Measurements from ENCODE around the gene MGAT3. TPM values are rescaled to one million over a fixed set of nuclear protein-coding genes. Genes with fewer than 3 reads are reported as not detected.

The MGAT3 gene
- total and polyA plus RNA-seq, 2 of the 13 experiments (the other 11 are each of a cell fraction or from before 2014, with no cell fraction given) = 0.11 to 0.15 TPM

GRCh38 chr22:39478441-39478850 lies 21.6 kb downstream of the MGAT3 start (continued):
- no peak for TF ChIP-seq ZNF737 (CRISPR knock-in tag; IDR thresholded peaks at IDR 0.05; ENCODE audit: borderline replicate concordance)
- TF ChIP-seq GABPB1 (CRISPR knock-in tag; IDR thresholded peaks at IDR 0.05) = peak; percentile 43; the same call in 1 of the 2 replicates
- peak; percentile 98 for TF ChIP-seq MIER2 (CRISPR knock-in tag; IDR thresholded peaks at IDR 0.05)
- no peak for TF ChIP-seq MAFG (CRISPR knock-in tag; IDR thresholded peaks at IDR 0.05)
- TF ChIP-seq ZNF670 (CRISPR knock-in tag; IDR thresholded peaks at IDR 0.05; ENCODE audit: borderline replicate concordance) = no peak
- TF ChIP-seq ZNF883 (CRISPR knock-in tag; IDR thresholded peaks at IDR 0.05; ENCODE audit: not compliant biosample characterization) = peak; percentile 62
- TF ChIP-seq IKZF5 (CRISPR knock-in tag; IDR thresholded peaks at IDR 0.05) = peak; percentile 71; the same call in 1 of the 2 replicates
- TF ChIP-seq SPEN (CRISPR knock-in tag; IDR thresholded peaks at IDR 0.05; ENCODE audit: low read depth) = peak; percentile 33; the same call in 1 of the 2 replicates
- TF ChIP-seq CBX1 (IDR thresholded peaks at IDR 0.05; ENCODE audit: low read depth) = no peak
- TF ChIP-seq IRF2 (CRISPR knock-in tag; IDR thresholded peaks at IDR 0.05) = peak; percentile 30; the same call in 1 of the 2 replicates
- TF ChIP-seq SMARCC2 (IDR thresholded peaks at IDR 0.05) = no peak
- no peak for TF ChIP-seq GPN1 (CRISPR knock-in tag; IDR thresholded peaks at IDR 0.05; ENCODE audit: borderline replicate concordance)
- no peak for TF ChIP-seq GRHL1 (CRISPR knock-in tag; conservative IDR thresholded peaks at IDR 0.05)
- TF ChIP-seq NR2F6 (IDR thresholded peaks at IDR 0.05) = no peak
- 0 out of 2 replicates have a peak, but pooled peaks have one; percentile 29 for TF ChIP-seq NR2F6 (CRISPR knock-in tag; IDR thresholded peaks at IDR 0.05)
- TF ChIP-seq NFKBIZ (CRISPR knock-in tag; IDR thresholded peaks at IDR 0.05) = 0 out of 2 replicates have a peak, but pooled peaks have one; percentile 52
- TF ChIP-seq ZNF724P (CRISPR knock-in tag; IDR thresholded peaks at IDR 0.05; ENCODE audit: borderline replicate concordance) = peak; percentile 73; the same call in 1 of the 2 replicates
- TF ChIP-seq KMT2A (CRISPR knock-in tag; IDR thresholded peaks at IDR 0.05) = no peak
- no peak for TF ChIP-seq RAD21 (CRISPR knock-in tag; IDR thresholded peaks at IDR 0.05)
- TF ChIP-seq CREBL2 (CRISPR knock-in tag; IDR thresholded peaks at IDR 0.05; ENCODE audit: borderline replicate concordance) = no peak
- TF ChIP-seq KLF16 (CRISPR knock-in tag; IDR thresholded peaks at IDR 0.05) = peak in 1 of 2 experiments; percentile 91; a peak in 2 of 4 replicates
- TF ChIP-seq ZNF761 (CRISPR knock-in tag; conservative IDR thresholded peaks at IDR 0.05) = no peak
- peak; percentile 61; the same call in 1 of the 2 replicates for TF ChIP-seq YEATS2 (CRISPR knock-in tag; IDR thresholded peaks at IDR 0.05; ENCODE audit: borderline replicate concordance)
- no peak for TF ChIP-seq HHEX (CRISPR knock-in tag; IDR thresholded peaks at IDR 0.05)
- no peak for TF ChIP-seq ZNF496 (CRISPR knock-in tag; IDR thresholded peaks at IDR 0.05; ENCODE audit: insufficient replicate concordance)
- no peak for TF ChIP-seq RAD51 (IDR thresholded peaks at IDR 0.05; ENCODE audit: borderline replicate concordance)
- TF ChIP-seq ZFP36 (IDR thresholded peaks at IDR 0.05; ENCODE audit: borderline replicate concordance, low read depth, low read length, partially characterized antibody) = no peak
- TF ChIP-seq MAZ (IDR thresholded peaks at IDR 0.05; ENCODE audit: borderline replicate concordance, low read depth, low read length) = no peak
- no peak for TF ChIP-seq MAZ (CRISPR knock-in tag; IDR thresholded peaks at IDR 0.05; ENCODE audit: low read depth)
- no peak for TF ChIP-seq TCF12 (IDR thresholded peaks at IDR 0.05)
- no peak for TF ChIP-seq TCF12 (CRISPR knock-in tag; IDR thresholded peaks at IDR 0.05)
- no peak for TF ChIP-seq ZNF383 (CRISPR knock-in tag; IDR thresholded peaks at IDR 0.05; ENCODE audit: borderline replicate concordance)
